ENCODE measurements around the gene EXD2. TPM values are rescaled to one million over a fixed set of nuclear protein-coding genes. Genes with fewer than 3 reads are reported as not detected.

EXD2 gene
- total and polyA plus RNA-seq, 2 experiments from 2014 or later, result 20.3 to 21.4 TPM

DNA sequence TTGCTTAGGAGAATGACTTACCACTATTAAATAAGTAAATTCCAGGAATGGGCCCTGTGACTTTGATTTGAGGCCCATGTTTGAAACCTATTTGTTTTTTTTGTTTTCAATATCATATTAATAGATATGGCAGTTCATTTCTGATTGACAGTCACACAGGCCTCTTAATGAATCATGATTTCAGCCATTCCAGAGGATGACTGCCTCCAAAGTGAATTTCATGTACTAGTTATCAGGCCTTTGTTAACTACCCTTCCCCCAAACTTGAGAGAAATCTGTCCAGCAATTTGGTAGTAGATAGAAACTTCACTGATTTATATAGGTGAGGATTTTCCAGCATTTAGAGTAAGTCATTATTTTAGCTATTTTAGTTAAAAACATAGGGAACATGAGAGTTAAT lies 42.8 kb downstream of the EXD2 start:
- Histone ChIP-seq H3K27me3 (no peaks in the 10 kb centered on the region), H3K4me3 (no peak overlapping the region), H3K4me1 (ENCODE audit: low read depth) (peaks cover 4% of the 10 kb centered on the region), H3K27ac (no peak overlapping the region), H3K9me3 (ENCODE audit: low read depth) (no peaks in the 10 kb centered on the region), H3K36me3 (peaks cover 28% of the 10 kb centered on the region)
- TF ChIP-seq, protein P1, sequence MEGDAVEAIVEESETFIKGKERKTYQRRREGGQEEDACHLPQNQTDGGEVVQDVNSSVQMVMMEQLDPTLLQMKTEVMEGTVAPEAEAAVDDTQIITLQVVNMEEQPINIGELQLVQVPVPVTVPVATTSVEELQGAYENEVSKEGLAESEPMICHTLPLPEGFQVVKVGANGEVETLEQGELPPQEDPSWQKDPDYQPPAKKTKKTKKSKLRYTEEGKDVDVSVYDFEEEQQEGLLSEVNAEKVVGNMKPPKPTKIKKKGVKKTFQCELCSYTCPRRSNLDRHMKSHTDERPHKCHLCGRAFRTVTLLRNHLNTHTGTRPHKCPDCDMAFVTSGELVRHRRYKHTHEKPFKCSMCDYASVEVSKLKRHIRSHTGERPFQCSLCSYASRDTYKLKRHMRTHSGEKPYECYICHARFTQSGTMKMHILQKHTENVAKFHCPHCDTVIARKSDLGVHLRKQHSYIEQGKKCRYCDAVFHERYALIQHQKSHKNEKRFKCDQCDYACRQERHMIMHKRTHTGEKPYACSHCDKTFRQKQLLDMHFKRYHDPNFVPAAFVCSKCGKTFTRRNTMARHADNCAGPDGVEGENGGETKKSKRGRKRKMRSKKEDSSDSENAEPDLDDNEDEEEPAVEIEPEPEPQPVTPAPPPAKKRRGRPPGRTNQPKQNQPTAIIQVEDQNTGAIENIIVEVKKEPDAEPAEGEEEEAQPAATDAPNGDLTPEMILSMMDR (IDR thresholded peaks at IDR 0.05; ENCODE audit: low read depth, low read length), result no peak
- DNase-seq (ENCODE audit: low read depth in 1 of 2, low spot score in 1 of 2), result no peak

DNA sequence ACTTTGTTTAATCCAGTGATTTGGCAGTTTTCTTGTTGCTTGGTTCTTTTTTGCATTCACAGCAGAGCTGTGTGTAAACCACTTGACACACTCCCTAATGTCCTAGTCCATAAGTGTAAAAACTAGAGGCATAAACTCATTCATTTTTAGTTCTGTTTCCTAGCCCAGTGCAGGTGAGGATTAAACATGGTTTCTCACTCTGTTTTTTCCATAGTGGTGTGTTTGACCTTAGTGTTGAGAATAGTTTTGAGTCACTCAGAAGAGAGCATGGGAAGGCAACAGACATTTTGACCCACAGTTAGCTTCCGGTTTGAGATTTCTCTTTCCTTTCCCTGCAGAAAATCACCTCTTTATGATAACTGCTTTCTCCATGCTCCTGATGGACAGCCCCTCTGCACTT lies 44.4 kb downstream of the EXD2 start:
- peaks cover 12% of the 10 kb centered on the region for H3K4me1 ChIP-seq (ENCODE audit: low read depth)
- no peak for DNase-seq (ENCODE audit: low read depth in 1 of 2, low spot score in 1 of 2)
- TF ChIP-seq, protein P1 (IDR thresholded peaks at IDR 0.05; ENCODE audit: low read depth, low read length), result no peak
- no peak overlapping the region for H3K27ac ChIP-seq
- peaks cover 28% of the 10 kb centered on the region for H3K36me3 ChIP-seq
- no peaks in the 10 kb centered on the region for H3K9me3 ChIP-seq (ENCODE audit: low read depth)
- no peak overlapping the region for H3K4me3 ChIP-seq
- no peaks in the 10 kb centered on the region for H3K27me3 ChIP-seq

DNA sequence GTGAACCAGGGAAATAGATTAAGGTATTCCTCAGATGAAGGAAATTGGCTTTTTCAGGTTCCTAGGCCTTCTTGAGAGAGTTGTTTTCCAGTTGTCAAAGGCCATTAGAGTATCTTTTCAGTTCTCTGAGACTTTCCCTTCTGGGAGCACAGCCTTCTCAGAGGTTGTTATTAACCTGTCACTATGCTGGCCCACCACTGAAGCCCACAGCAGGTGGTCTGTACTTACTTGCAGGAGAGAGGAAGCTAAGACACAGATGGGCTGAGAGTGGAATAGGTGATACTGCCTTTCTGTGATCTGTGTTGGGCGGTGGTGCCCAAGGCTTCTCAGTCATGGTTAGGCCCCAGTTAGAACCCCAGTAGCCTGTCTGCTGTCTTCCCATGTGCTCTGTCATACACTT lies 45.8 kb downstream of the EXD2 start:
- H3K27me3 ChIP-seq, result no peaks in the 10 kb centered on the region

DNA sequence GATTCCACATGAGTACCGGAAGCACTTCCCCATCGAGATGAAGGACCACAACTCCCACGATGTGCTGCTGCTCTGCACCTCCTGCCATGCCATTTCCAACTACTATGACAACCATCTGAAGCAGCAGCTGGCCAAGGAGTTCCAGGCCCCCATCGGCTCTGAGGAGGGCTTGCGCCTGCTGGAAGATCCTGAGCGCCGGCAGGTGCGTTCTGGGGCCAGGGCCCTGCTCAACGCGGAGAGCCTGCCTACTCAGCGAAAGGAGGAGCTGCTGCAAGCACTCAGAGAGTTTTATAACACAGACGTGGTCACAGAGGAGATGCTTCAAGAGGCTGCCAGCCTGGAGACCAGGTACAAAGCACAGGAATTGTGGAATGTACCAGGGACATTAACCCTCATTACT lies 46.3 kb downstream of the EXD2 start:
- Histone ChIP-seq H3K27me3 (no peaks in the 10 kb centered on the region), H3K4me3 (no peak overlapping the region), H3K27ac (no peak overlapping the region), H3K36me3 (peaks cover 28% of the 10 kb centered on the region), H3K9me3 (ENCODE audit: low read depth) (no peaks in the 10 kb centered on the region), H3K4me1 (ENCODE audit: low read depth) (peaks cover 12% of the 10 kb centered on the region)
- no peak for DNase-seq (ENCODE audit: low read depth in 1 of 2, low spot score in 1 of 2)
- TF ChIP-seq, protein P1 (IDR thresholded peaks at IDR 0.05; ENCODE audit: low read depth, low read length), result no peak

More for the DNA sequence above, 45.8 kb downstream of the EXD2 start:
- H3K27ac ChIP-seq, result no peak overlapping the region
- H3K9me3 ChIP-seq (ENCODE audit: low read depth), result no peaks in the 10 kb centered on the region
- DNase-seq (ENCODE audit: low read depth in 1 of 2, low spot score in 1 of 2), result no peak
- no peak overlapping the region for H3K4me3 ChIP-seq
- H3K36me3 ChIP-seq, result peaks cover 28% of the 10 kb centered on the region
- peaks cover 12% of the 10 kb centered on the region for H3K4me1 ChIP-seq (ENCODE audit: low read depth)
- TF ChIP-seq, protein P1 (IDR thresholded peaks at IDR 0.05; ENCODE audit: low read depth, low read length), result no peak

- Histone ChIP-seq H3K4me3 (no peak overlapping the region), H3K36me3 (peaks cover 28% of the 10 kb centered on the region), H3K9me3 (ENCODE audit: low read depth) (no peaks in the 10 kb centered on the region), H3K27me3 (no peaks in the 10 kb centered on the region), H3K4me1 (ENCODE audit: low read depth) (peaks cover 12% of the 10 kb centered on the region), H3K27ac (no peak overlapping the region)
- no peak for DNase-seq (ENCODE audit: low read depth in 1 of 2, low spot score in 1 of 2)
- TF ChIP-seq, protein P1 (IDR thresholded peaks at IDR 0.05; ENCODE audit: low read depth, low read length), result no peak
Observed at GRCh38 chr14:69238883-69239282, 47.6 kb downstream of the EXD2 start.

All from cardiac muscle cell (in vitro differentiated cells and primary cell).